Activated B cell treated with CpG ODN at 0.5 μM for 24 hours (primary cell): ENCODE results near the gene PCDHB8. TPM values are rescaled to one million over a fixed set of nuclear protein-coding genes. Genes with fewer than 3 reads are reported as not detected.
"Not testable (repeated sequence)": the region's sequence is repeated elsewhere in the genome, so short reads cannot be mapped to it uniquely, and the experiment has no call there.

Experiments
- ATAC-seq: fragments of 200-7000 bp; cut with Tn5 transposase; one replicate; pipeline ENCODE4 v1.10.0; 2021; ENCODE audit warnings: low read depth, mild to moderate bottlenecking, moderate library complexity
- CTCF ChIA-PET: fragments of 350-600 bp; sonication (Branson Sonifier 250); formaldehyde crosslinking; loops from one replicate; lab custom pipeline; 2021; ENCODE audit warnings: antibody characterized with exemption; lab: Charles Lee
- POLR2A ChIA-PET: fragments of 350-600 bp; sonication (Branson Sonifier 250); formaldehyde crosslinking; loops from one replicate; lab custom pipeline; 2021; ENCODE audit warnings: antibody characterized with exemption; lab: Charles Lee
- DNase-seq: peaks from one replicate; pipeline ENCODE4 v3.0.0; 2022
- H3K27ac Mint-ChIP-seq: one replicate; pipeline ENCODE4 v1.8.0; 2020; ENCODE audit warnings: mixed read lengths
- H3K27me3 Mint-ChIP-seq: one replicate; pipeline ENCODE4 v1.8.0; 2021; ENCODE audit warnings: mixed read lengths
- H3K36me3 Mint-ChIP-seq: one replicate; pipeline ENCODE4 v1.8.0; 2021; ENCODE audit warnings: low read depth, mixed read lengths
- H3K4me1 Mint-ChIP-seq: one replicate; pipeline ENCODE4 v1.8.0; 2021; ENCODE audit warnings: mixed read lengths
- H3K4me3 Mint-ChIP-seq: one replicate; pipeline ENCODE4 v1.8.0; 2020; ENCODE audit warnings: mild to moderate bottlenecking, mixed read lengths
- H3K9me3 Mint-ChIP-seq: one replicate; pipeline ENCODE4 v1.8.0; 2020; ENCODE audit warnings: mixed read lengths
- CTCF ChIP-seq: fragments of 200-600 bp; IDR thresholded peaks from one replicate; pipeline ENCODE4 v1.8.0; 2022; ENCODE audit warnings: antibody characterized with exemption, mild to moderate bottlenecking
- intact Hi-C: fragments of 100-400 bp; cut with micrococcal nuclease; formaldehyde crosslinking; loops from one replicate; pipeline ENCODE4 v1.15.1; 2024
- total RNA-seq: library from RNA; stranded (reverse); gene quantifications from 2 replicates; pipeline ENCODE4 v1.2.3, GENCODE V29; 2022

PCDHB8 gene
- total RNA-seq, 1 donor from 2014 or later: not detected

GRCh38 chr5:141172381-141173204 is 5.0 kb upstream of the PCDHB8 start, which contains the start of gene PCDHB7:
TSS of gene PCDHB7 (plus strand) at chr5:141172644. CDS start at chr5:141172836, 192 bp downstream.
- ChIA-PET POLR2A (no interaction called here), CTCF (no interaction called here)
- intact Hi-C loops: loop anchor here (5.0 kb wide), 1 partner anchor 385 kb away; no protein-coding TSS in a partner anchor
- Mint-ChIP-seq H3K4me3 (no peak within 1 kb of the TSS), H3K27me3 (peaks cover 13% of the 10 kb centered on the region), H3K36me3 (no peaks in the 10 kb centered on the region), H3K27ac (no peak within 1 kb of the TSS), H3K4me1 (peaks cover 5% of the 10 kb centered on the region), H3K9me3 (peaks cover 8% of the 10 kb centered on the region)
- ATAC-seq (no peak), DNase-seq (no peak)
- no peak for TF ChIP-seq CTCF

- CTCF ChIA-PET: not testable (repeated sequence)
Observed at GRCh38 chr5:141174291-141175104, 3.1 kb upstream of the PCDHB8 start.

GRCh38 chr5:141175933-141176332 is 1.7 kb upstream of the PCDHB8 start:
- no peak overlapping the region for H3K27ac Mint-ChIP-seq
- intact Hi-C loops: no loop called here
- peaks cover 5% of the 10 kb centered on the region for H3K4me1 Mint-ChIP-seq
- TF ChIP-seq CTCF: no peak
- CTCF ChIA-PET: no interaction called here
- H3K36me3 Mint-ChIP-seq: no peaks in the 10 kb centered on the region
- ATAC-seq (no peak), DNase-seq (no peak)
- H3K9me3 Mint-ChIP-seq: peaks cover 8% of the 10 kb centered on the region
- POLR2A ChIA-PET: no interaction called here
- H3K4me3 Mint-ChIP-seq: no peak overlapping the region
- peaks cover 10% of the 10 kb centered on the region for H3K27me3 Mint-ChIP-seq

More at GRCh38 chr5:141174291-141175104, 3.1 kb upstream of the PCDHB8 start:
- ATAC-seq, H3K27ac Mint-ChIP-seq, H3K36me3 Mint-ChIP-seq, POLR2A ChIA-PET, DNase-seq, H3K4me3 Mint-ChIP-seq, H3K4me1 Mint-ChIP-seq, H3K9me3 Mint-ChIP-seq: not testable (repeated sequence)
- intact Hi-C loops: loop anchor here (5.0 kb wide), 1 partner anchor 383 kb away; no protein-coding TSS in a partner anchor
- H3K27me3 Mint-ChIP-seq: peaks cover 13% of the 10 kb centered on the region

- H3K9me3 Mint-ChIP-seq, H3K36me3 Mint-ChIP-seq, CTCF ChIA-PET, intact Hi-C loops, ATAC-seq, DNase-seq, H3K27ac Mint-ChIP-seq, H3K4me3 Mint-ChIP-seq, H3K4me1 Mint-ChIP-seq, POLR2A ChIA-PET: not testable (repeated sequence)
- H3K27me3 Mint-ChIP-seq: peaks cover 19% of the 10 kb centered on the region
Observed at GRCh38 chr5:141179371-141179770, 1.8 kb downstream of the PCDHB8 start.

- CTCF ChIA-PET, intact Hi-C loops, H3K4me1 Mint-ChIP-seq, H3K4me3 Mint-ChIP-seq, H3K36me3 Mint-ChIP-seq, DNase-seq, H3K9me3 Mint-ChIP-seq, POLR2A ChIA-PET, H3K27ac Mint-ChIP-seq, ATAC-seq: not testable (repeated sequence)
- peaks cover 18% of the 10 kb centered on the region for H3K27me3 Mint-ChIP-seq
Observed at GRCh38 chr5:141179876-141180275, 2.3 kb downstream of the PCDHB8 start.

GRCh38 chr5:141180313-141180712 is 2.7 kb downstream of the PCDHB8 start:
- intact Hi-C loops: no loop called here

More at GRCh38 chr5:141180313-141180712, 2.7 kb downstream of the PCDHB8 start:
- H3K27me3 Mint-ChIP-seq: peaks cover 15% of the 10 kb centered on the region
- DNase-seq (no peak), ATAC-seq (no peak)
- no peaks in the 10 kb centered on the region for H3K4me1 Mint-ChIP-seq
- H3K4me3 Mint-ChIP-seq: no peak overlapping the region
- no peak overlapping the region for H3K27ac Mint-ChIP-seq
- CTCF ChIA-PET: no interaction called here
- H3K36me3 Mint-ChIP-seq: no peaks in the 10 kb centered on the region
- TF ChIP-seq CTCF: no peak
- peaks cover 8% of the 10 kb centered on the region for H3K9me3 Mint-ChIP-seq
- POLR2A ChIA-PET: no interaction called here
